Fibroblast of skin of scalp (primary cell): ENCODE results near the gene ENPP3. TPM values are rescaled to one million over a fixed set of nuclear protein-coding genes. Genes with fewer than 3 reads are reported as not detected.

ENCODE experiments used
- DNase-seq: peaks from one replicate; pipeline ENCODE4 v3.0.0-alpha.2; 2013
- polyA plus RNA-seq, 2 experiments: library from polyadenylated mRNA; unstranded; fragments of 120-200 nt; gene quantifications; one replicate each; pipeline ENCODE4 v1.2.1, GENCODE V29; 2013; ENCODE audit not compliant: insufficient read length in 2 of 2

The ENPP3 gene
- polyA plus RNA-seq (2013, experiment 1 of 2; ENCODE audit: insufficient read length) = not detected
- polyA plus RNA-seq (2013, experiment 2 of 2; ENCODE audit: insufficient read length) = 0.12 TPM

DNA sequence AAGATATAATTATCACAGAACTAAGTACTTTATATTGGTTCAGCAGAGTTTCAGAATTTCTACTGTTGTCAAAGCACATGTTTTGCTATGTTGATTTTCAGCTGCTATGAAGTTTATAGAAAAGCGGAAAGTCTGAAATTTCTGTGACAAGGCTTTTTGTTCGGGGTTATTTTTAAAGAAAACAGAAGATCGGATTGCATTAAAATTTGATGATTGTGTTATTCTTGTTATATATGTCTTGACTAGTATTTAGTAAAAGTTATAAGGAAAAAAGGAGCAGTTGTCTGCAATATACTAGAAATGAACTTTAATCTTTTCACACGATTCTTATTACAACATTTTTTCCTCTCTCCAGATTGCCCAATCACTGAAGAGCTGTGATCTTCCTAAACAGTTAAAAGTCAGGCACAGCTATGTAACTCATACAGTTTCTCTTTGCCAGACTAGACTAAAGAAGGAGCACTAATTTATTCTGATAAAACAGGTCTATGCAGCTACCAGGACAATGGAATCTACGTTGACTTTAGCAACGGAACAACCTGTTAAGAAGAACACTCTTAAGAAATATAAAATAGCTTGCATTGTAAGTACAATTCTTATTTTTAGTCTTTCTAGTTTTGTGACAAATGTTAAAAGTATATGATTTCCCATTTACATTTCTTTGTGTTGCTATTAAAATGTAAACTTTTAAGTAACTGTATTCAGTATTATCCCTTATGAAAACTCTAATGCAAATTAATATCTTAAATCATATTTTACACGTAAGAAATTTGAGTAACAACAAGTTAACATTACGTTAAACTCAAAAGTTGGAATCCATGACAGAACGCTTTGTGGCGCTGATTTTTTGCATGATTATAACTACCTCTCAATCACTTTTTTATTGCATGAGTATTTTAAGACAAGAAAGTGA is at the start of gene ENPP3:
ENPP3 (plus strand) TSS at position 423 of the 913 bp plus-strand sequence; CDS start at position 506, 83 bp downstream.
- DNase-seq = no peak

DNA sequence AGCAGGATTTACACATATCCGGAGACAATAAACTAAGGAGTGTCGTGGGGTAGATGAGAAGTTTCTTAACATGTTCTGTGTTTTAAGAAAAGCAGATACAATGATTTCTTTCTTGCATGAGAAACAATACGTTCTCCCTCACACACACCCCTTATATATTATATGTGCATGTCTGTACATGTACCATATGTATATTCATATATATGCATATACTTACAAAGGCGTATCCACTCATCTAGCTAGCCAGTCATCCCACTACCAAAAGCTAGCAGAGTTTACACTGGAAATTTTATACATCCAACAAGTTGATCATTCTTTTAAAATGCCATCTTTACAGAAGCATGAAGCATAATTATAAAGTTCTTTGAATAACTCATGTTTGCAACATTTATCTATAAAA is 49.2 kb upstream of the ENPP3 start:
- no peak for DNase-seq

DNA sequence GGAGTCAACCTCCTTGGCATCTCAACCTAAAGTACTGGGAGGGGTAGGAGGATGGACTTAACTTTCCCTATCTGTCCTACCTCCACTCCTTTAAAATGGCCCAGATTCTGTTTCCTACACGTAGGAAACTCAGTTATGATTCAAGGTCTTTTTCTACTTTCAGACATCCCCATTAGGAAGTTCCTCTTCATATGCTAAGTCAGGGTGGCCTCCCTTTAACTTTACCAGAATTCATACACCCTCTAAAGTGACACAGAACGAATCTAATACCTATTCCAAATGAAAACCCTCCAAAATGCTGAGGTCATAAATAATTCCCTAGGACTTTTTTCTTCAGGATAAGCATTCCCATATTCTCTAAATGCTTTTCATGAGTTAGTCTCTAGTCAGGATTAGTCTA is 48.5 kb upstream of the ENPP3 start:
- DNase-seq = no peak

DNA sequence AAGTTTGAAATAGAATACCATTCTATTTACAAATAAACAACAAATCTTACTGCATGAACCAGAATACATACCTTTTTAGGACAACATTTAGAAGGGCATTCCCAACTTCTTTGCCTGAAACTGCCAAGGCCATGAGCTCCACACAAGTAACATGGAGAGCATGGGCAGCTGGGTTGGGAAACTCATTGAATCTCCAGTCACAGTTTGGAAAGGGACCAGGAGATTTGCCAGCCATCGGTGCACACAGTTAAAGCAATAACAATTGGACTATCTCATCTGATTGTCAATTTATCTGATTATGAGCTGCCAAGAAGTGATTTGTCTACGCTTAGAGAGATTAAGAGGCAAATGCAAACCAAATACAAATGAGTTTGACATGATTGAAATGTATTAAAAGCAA is 44.2 kb upstream of the ENPP3 start:
- no peak for DNase-seq

DNA sequence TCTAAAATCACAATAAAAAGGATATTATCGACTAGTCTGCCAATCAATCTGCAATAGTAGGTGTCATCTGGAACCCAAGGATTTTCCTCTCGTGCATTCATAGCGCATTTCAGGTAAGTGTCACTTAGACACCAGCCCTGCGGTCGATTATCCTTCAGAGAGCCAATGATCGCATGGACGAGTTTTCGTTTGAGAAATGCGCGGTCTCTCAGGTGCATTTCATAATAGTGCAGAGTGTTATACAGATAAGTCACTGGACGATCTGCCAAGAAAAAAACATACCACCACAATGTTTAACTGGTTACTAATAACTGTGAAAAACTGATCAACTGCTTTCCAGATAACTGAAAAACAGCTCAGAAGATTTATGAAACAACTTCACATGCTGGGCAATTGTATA is 43.0 kb upstream of the ENPP3 start:
- DNase-seq = no peak

DNA sequence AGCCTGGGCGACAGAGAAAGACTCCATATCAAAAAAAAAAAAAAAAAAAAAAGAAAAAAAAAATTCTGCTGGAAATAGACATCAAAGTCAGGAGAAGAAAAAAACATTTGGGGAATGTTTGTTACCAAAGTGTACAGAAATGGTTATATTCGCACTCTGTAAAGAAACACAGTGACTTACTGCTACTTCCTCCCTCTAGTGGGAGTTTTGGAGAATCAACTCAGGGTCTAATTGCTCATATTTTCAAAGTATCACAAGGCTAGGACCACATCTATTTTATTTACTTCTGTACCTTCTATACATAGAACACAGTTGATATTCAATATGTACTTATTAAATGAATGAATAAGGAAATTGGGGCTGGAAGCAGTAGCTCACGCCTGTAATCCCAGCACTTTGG is 39.7 kb upstream of the ENPP3 start:
- DNase-seq = peak; percentile 1

DNA sequence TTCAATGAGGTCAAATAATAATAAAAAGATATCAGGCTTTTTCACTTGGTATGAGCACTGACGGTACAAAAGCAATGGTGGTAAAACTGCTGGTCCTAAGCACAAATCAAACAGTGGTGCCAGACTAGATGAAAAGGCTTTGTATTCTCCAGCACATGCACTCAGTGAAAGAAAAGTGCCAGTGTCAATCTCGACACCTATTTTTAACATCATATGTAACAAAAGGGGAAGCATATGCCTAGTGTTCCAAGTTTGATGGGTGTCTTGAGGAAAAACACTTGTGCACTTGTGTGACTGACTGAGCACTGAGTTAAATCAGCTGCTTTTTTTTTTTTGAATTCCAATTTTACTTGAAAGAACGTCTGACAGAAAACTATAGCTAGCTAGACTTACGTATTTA is 36.4 kb upstream of the ENPP3 start:
- DNase-seq = no peak

DNA sequence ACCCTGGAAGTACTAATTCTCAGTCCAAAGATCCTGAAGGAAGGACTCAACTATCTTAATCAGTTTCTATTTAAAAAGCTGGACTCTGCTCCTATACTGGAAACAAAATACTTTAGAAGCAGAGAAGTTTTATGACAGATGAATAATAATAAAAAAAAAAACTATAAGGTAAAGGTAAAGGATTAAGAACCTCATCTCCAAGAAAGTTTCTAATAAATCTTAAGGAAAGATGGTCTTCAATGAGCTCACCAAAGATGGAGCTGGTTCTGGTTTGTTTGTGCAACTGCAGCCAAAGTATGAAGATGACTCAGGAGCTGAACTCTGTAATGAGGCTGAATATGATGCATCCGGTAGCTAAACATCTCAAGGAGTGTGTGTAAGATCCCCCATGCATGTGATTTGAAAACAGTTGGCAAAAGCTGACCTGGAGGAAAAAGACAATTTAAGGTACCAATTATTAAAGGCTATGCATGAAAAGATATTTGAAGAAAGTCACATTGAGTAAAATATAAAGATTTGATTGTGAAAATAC is 34.3 kb upstream of the ENPP3 start:
- peak; percentile 68 for DNase-seq

DNA sequence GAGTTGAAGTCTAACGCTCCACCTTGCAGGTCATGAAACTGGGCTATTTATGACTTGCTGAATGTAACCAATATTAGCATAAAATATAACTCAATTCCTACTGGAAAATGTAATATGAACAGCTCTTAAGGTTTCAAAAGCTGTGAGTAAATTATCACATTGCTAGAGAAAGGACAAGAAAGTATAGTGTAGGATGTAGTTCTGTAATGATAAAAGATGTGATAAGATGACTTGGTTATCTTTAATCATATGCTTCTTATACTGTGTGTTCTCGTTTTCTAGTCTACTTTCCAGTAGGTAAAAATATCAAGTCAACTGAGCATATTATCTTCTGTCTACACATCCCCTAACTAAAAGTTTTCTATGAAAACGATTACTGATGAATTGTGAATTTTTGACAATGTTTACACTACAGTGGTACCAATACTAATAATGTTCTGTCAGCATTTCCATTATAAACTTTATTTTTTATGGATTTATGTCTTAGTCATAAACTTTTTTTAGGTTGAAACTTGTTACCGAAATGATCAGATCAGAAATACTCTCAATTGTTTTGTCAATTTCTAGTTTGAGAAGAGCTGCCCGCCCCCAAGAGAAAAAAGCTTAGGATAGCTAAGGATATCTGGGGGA is 23.7 kb upstream of the ENPP3 start:
- no peak for DNase-seq

DNA sequence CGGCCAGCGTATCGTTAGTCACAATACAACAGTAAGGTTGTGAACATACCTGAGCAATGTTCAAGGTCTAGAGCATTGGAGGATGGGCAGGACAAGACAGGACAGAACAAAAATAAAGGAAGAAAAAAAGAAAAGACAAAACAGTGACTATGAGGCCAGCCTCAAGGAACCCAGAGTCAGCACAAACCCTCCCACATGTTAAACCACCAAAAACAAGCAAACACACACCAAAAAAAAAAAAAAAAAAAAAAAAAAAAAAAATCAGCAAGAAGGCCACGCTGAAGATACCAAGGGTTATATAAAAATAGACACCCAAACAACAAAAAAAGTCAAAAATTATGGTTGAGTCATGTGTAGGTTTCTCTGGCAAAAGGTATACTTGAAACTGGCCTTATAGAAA is 21.8 kb upstream of the ENPP3 start:
- DNase-seq = no peak

DNA sequence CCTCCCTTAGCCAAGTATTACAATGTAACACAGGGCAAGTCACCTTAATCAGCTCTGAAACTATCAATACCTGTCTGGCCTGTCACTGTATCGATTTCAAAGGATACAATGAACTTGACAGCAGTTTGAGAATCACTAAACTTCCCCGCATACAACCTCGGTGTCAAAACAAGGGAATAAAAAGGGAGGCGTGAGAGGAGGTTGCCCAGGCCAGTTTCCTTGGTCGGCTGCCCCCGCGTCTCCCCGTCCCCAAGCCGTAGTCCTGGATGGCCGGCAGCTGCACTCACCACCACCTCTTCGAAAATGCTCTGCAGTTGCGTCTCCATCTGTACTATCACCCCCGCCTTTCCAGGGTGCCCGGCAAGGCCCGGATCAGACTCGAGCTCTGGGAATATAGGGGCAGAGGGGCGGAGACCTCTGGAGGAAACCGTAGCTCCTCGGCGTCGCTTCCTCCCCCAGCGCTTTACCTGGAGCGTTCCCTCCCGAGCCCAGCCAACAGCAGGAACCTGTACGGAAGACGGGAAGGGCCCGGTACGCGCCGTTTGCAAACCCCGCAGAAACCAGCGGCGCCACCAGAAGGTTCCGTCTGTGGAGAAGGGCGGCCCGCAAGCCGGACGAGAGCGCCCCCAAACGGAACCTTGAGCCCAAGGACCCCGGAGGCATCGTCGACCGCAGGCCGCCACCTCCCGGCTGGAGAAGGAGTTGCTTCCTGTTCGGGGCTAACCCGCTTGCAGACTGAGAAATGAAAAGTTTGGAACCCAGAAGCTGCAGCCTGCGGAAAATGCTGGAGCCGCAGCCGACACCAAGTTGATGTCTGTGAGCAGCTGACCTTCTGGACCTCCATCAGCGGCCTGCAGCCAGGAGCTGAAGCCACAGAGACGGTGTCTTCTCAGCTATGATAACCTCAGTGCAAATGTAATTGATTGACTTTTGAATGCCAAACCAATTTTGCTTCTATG is 9.1 kb upstream of the ENPP3 start, which contains the start of gene MED23:
MED23 (minus strand) TSS at position 519 of the 959 bp plus-strand sequence; CDS start at position 326, 193 bp downstream.
- peak; percentile 93 for DNase-seq

DNA sequence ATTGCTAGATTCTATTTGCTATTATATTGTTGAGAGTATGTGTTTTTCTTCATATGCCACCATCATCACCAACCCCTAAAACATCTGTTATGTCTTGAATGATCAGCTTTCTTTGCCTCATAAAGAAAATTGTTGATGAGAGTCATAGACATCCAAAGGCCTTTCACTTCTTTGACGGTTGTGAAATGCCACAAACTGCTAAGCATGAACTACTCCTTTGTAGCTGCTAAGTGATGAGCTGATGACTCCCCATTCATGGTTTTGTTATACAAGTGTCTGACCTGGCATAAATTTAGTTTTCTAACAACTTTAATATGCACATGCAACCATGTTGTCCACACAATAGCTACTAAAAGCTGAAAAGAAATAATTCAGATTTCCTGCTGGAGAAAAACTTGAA is 8.4 kb upstream of the ENPP3 start:
- DNase-seq = no peak

DNA sequence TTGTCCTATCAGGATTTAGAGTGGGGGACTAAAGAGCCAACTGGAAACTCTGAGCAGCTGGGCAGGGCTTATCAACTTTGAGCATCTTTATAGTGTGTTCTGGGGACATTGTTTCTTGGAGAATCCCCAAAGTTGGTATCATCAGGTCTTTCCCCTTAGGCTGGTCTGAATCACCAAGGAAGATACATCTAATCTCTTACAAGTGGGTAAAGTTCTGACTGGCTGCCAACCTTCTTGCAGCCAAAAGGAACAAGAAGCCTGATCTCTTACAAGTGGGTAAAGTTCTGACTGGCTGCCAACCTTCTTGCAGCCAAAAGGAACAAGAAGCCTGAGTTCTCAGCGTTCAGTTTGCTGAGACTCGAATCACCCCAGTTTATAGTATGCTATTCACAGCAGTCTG is 7.5 kb upstream of the ENPP3 start:
- DNase-seq = no peak

DNA sequence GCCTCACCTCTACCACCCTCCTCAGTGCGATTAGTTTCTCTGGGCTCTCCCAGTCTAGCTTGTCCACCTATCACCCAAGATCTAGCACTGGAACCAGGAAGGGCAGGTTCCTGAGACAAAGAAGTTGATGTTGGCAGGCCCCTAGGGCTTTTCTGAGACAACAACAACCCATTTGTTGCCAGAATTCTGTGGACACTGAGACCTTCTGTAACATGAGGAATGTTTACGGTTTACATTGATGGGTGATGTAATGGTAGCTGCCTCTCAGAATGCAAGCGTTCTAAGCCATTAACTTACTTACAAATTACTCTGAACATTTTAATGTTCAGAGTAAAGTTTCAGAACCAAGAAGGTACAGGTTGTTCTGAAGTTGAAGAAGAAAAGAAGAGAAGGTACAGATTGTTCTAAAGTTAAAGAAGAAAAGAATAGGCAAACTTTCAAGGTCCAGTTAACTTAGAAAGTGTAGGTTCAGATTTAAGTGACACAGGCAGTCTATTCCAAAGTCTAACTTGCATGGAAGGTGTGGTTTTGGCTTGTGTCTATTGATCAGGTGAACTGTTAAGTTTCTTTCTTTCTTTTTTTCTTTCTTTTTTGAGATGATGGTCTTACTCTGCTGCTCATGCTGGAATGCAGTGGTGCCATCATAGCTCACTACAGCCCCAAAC is 5.3 kb upstream of the ENPP3 start:
- no peak for DNase-seq

DNA sequence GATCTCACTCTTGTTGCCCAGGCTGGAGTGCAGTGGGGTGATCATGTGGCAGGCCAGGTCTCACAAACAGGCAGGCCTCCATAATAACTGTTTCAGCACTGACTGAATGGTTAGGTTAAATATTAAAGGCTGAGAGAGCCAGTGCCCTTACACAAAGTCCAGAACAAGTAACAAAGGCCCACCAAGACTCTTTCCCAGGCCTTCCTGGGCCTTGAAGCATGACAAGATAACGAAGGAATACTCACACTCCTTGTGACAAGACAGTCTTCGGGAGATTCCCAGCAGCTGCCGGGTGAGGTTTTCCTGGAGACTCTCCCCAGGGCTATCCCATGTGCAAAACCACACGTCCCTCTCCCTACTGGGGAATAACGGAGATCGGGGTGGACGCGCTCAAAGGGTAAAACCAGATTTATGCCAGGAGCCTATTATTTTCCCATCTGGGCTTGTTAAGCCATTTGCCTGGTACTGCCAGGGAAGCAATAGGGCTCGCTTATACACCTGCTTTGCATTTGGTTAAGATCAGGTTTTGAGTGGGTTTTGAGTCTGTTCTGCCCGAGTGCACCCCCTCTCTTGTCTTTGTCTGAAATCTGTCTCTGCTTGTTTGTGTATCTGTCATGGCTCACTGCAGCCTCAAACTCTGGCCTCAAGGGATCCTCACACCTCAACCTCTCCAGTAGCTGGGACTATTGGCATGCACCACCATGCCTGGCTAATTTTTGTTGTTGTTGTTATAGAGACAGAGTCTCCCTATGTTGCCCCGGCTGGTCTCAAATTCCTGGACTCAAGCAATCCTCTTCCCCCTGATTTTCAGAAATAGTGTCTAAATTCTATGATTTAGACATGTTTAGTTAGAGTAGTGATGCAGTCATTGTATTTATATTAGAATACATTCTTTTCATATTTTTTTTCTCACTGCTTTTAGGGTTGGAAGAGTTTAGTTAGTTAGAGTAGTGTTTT is 1.4 kb upstream of the ENPP3 start:
- no peak for DNase-seq

DNA sequence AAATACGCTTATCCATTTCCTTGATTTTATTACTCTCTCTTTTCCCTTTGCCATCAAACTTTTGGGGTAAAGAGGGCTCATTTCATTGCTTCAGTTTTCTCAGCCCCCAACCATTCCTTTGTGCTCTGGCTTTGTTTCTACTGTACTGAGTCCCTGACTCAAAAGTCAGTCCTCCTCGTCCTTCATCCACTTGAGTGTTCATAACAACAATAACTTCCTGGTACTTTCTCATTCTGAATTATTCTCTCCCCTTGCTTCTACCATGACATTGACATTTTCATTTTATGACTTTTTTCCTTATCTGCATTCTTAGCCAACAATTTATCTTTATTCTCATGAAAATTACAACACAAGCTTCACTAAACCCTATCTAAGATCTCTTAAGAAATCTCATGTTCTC is 911 bp downstream of the ENPP3 start:
- DNase-seq = no peak

DNA sequence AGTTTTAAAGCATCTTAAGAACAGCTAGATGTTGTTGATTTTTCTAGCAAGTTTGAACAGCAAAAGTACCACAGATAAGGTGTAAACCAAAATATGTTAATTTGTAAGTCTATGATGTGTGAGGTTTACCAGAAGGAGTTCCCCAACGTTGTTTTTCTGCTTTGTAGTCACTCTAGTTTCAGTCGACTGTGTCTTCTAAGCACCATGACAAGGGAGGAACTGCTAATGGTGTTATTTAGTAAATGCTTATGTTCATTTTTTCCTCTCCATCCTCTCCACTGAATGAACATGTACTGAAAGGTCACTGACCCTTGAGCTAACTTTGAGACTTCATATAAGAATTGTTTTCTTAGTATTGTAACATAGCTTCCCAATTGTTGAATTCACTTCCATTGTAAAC is 3.0 kb downstream of the ENPP3 start:
- no peak for DNase-seq

DNA sequence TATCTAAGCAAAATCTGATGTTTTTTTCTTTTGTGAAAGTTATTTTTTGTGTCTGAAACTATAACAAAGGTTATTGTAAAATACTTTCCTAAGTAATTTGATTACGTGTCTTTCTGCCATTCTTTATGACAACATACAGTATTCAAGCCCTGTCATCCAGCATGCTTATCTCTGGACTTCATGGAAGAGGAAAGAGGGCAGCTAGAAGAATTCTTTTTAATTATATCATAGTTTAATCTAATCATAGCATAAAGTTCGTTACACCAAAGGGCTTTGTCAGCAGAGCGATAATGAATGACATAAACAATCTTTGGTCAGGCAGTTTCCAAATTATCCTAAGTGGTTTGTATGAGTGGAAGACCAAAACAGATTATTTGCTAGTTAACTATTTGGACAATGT is 3.5 kb downstream of the ENPP3 start:
- no peak for DNase-seq

DNA sequence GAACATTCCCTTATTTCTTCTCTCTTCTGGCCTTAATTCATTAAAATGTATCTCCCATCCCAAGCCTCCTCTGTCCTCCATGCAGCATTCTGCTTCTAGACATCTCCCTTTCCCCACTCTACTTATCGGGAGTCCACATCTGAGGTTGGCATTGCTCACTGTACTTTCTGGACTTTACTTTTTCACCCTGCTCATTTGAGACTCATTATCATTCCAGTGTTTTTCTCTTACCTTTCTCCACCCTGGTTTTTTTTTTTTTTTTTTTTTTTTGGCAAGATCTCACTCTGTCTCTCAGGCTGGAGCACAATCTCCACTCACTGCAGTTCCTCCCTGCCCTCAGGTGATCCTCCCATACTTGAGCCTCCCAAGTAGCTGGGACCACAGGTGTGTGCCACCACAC is 4.5 kb downstream of the ENPP3 start:
- no peak for DNase-seq

DNA sequence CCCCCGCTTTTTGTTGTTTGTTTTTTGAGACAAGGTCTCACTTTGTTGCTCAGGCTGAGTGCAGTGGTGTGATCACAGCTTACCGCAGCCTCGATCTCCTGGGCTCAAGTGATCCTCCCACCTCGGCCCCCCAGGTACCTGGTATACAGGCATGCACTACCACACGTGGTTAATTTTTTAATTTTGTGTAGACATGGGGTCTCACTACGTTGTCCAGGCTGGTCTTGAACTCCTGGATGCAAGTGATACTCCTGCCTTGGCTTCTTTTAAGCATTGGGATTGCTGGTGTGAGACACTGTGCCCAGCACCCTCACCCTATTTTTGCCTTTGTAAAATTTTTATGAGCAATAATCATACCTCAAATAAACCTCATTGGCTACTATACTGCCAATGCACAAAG is 5.5 kb downstream of the ENPP3 start:
- DNase-seq = no peak
